ENCODE results near the gene HEATR5A.
"Not testable (repeated sequence)": the region's sequence is repeated elsewhere in the genome, so short reads cannot be mapped to it uniquely, and the experiment has no call there.

HEATR5A gene

GRCh38 chr14:31280132-31280870 is 140.0 kb downstream of the HEATR5A start:
- H3K4ac ChIP-seq (ENCODE audit: low read length) = no peak overlapping the region
- H3K4me2 ChIP-seq (ENCODE audit: insufficient read depth, low read length, poor library complexity, severe bottlenecking) = no peak overlapping the region
- no CpG with 5 or more reads among the region's 4 CpGs for WGBS, 2 donors (ENCODE audit: extremely low coverage in 2 of 2, insufficient read length in 2 of 2, insufficient replicate concordance in 1 of 2)
- H2BK12ac ChIP-seq (ENCODE audit: low read length) = no peak overlapping the region
- H3K27ac ChIP-seq (replicated peaks; ENCODE audit: low read length) = no peak overlapping the region
- H3K4me1 ChIP-seq (ENCODE audit: control insufficient read depth in 2 of 2, insufficient read depth in 1 of 2, low read depth in 1 of 2, low read length in 2 of 2) = no peaks in the 10 kb centered on the region
- no peak overlapping the region for H3K9ac ChIP-seq (ENCODE audit: low read depth, low read length, poor library complexity)
- H4K91ac ChIP-seq (ENCODE audit: low read depth, low read length, poor library complexity) = no peak overlapping the region
- H2BK5ac ChIP-seq (ENCODE audit: low read length) = no peak overlapping the region
- no peak overlapping the region for H3K18ac ChIP-seq (ENCODE audit: low read length)
- H3K79me1 ChIP-seq (ENCODE audit: low read depth, low read length) = no peaks in the 10 kb centered on the region
- H3K9me3 ChIP-seq (replicated peaks in 1 of 2; ENCODE audit: control insufficient read depth in 2 of 2, insufficient read depth in 1 of 2, low read depth in 1 of 2, low read length in 2 of 2) = peaks cover 4 to 9% of the 10 kb centered on the region in 2 donors
- no peak overlapping the region for H3K4me3 ChIP-seq (ENCODE audit: low read length in 2 of 2)
- H2BK120ac ChIP-seq (ENCODE audit: low read depth, low read length) = no peak overlapping the region
- no peak overlapping the region for H2AK5ac ChIP-seq (ENCODE audit: low read depth, low read length)
- H2BK15ac ChIP-seq (ENCODE audit: low read length) = no peak overlapping the region
- no peak for DNase-seq (ENCODE audit: low spot score)
- H3K14ac ChIP-seq (ENCODE audit: low read length) = no peak overlapping the region
- no peaks in the 10 kb centered on the region for H3K27me3 ChIP-seq (ENCODE audit: control insufficient read depth in 3 of 3, insufficient read depth in 3 of 3, low read depth in 1 of 3, low read length in 3 of 3)
- H3K36me3 ChIP-seq (replicated peaks in 1 of 2; ENCODE audit: control insufficient read depth in 2 of 2, insufficient read depth in 2 of 2, low read length in 2 of 2) = no peaks in the 10 kb centered on the region
- no peak overlapping the region for H3K23ac ChIP-seq (ENCODE audit: low read depth, low read length, poor library complexity)
- H4K8ac ChIP-seq (ENCODE audit: low read depth, low read length) = no peak overlapping the region
- H2AFZ ChIP-seq (ENCODE audit: low read length) = no peak overlapping the region

DNA sequence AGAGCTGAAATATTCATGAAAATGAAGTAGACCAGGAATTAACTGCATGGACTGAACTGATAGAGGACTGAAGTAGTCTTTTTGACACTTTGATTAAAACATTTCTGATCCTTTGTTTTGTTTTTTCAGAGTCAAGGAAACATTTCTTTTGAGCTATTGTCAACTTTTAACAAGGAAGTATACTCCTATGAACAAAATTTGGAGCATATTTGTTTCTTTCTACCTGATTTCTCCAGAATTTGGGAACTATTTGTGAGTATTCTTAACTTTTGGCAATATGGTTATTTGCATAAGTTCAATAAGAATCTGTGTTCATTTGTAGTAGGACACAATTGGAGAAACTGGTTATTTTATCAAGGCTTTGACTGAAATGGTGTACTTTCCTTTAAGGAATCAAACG is 141.5 kb downstream of the HEATR5A start:
- no peak overlapping the region for H3K4ac ChIP-seq (ENCODE audit: low read length)
- no peak overlapping the region for H2BK5ac ChIP-seq (ENCODE audit: low read length)
- H3K9ac ChIP-seq (ENCODE audit: low read depth, low read length, poor library complexity) = no peak overlapping the region
- H3K4me2 ChIP-seq (ENCODE audit: insufficient read depth, low read length, poor library complexity, severe bottlenecking) = no peak overlapping the region
- no peak overlapping the region for H3K4me3 ChIP-seq (ENCODE audit: low read length in 2 of 2)
- no peak overlapping the region for H3K18ac ChIP-seq (ENCODE audit: low read length)
- no peak overlapping the region for H2BK15ac ChIP-seq (ENCODE audit: low read length)
- H4K8ac ChIP-seq (ENCODE audit: low read depth, low read length) = no peak overlapping the region
- H3K27ac ChIP-seq (replicated peaks; ENCODE audit: low read length) = no peak overlapping the region
- H2BK120ac ChIP-seq (ENCODE audit: low read depth, low read length) = no peak overlapping the region
- peaks cover 4 to 9% of the 10 kb centered on the region in 2 donors for H3K9me3 ChIP-seq (replicated peaks in 1 of 2; ENCODE audit: control insufficient read depth in 2 of 2, insufficient read depth in 1 of 2, low read depth in 1 of 2, low read length in 2 of 2)
- no peak overlapping the region for H2BK12ac ChIP-seq (ENCODE audit: low read length)
- no peak overlapping the region for H2AK5ac ChIP-seq (ENCODE audit: low read depth, low read length)
- no peaks in the 10 kb centered on the region for H3K36me3 ChIP-seq (replicated peaks in 1 of 2; ENCODE audit: control insufficient read depth in 2 of 2, insufficient read depth in 2 of 2, low read length in 2 of 2)
- H4K91ac ChIP-seq (ENCODE audit: low read depth, low read length, poor library complexity) = no peak overlapping the region
- no peaks in the 10 kb centered on the region for H3K79me1 ChIP-seq (ENCODE audit: low read depth, low read length)
- no peaks in the 10 kb centered on the region for H3K27me3 ChIP-seq (ENCODE audit: control insufficient read depth in 3 of 3, insufficient read depth in 3 of 3, low read depth in 1 of 3, low read length in 3 of 3)
- H3K23ac ChIP-seq (ENCODE audit: low read depth, low read length, poor library complexity) = no peak overlapping the region
- no CpG with 5 or more reads among the region's 1 CpG for WGBS, 2 donors (ENCODE audit: extremely low coverage in 2 of 2, insufficient read length in 2 of 2, insufficient replicate concordance in 1 of 2)
- H3K14ac ChIP-seq (ENCODE audit: low read length) = no peak overlapping the region
- DNase-seq (ENCODE audit: low spot score) = no peak
- no peak overlapping the region for H2AFZ ChIP-seq (ENCODE audit: low read length)
- no peaks in the 10 kb centered on the region for H3K4me1 ChIP-seq (ENCODE audit: control insufficient read depth in 2 of 2, insufficient read depth in 1 of 2, low read depth in 1 of 2, low read length in 2 of 2)

- WGBS, 2 donors (ENCODE audit: extremely low coverage in 2 of 2, insufficient read length in 2 of 2, insufficient replicate concordance in 1 of 2) = no CpG with 5 or more reads among the region's 1 CpG
- Histone ChIP-seq H2BK120ac (ENCODE audit: low read depth, low read length) (no peak overlapping the region), H2BK12ac (ENCODE audit: low read length) (no peak overlapping the region), H2BK5ac (ENCODE audit: low read length) (no peak overlapping the region), H3K9ac (ENCODE audit: low read depth, low read length, poor library complexity) (no peak overlapping the region), H2AFZ (ENCODE audit: low read length) (no peak overlapping the region), H4K8ac (ENCODE audit: low read depth, low read length) (no peak overlapping the region), H2BK15ac (ENCODE audit: low read length) (no peak overlapping the region), H3K23ac (ENCODE audit: low read depth, low read length, poor library complexity) (no peak overlapping the region), H3K4me3 (ENCODE audit: low read length in 2 of 2) (no peak overlapping the region), H2AK5ac (ENCODE audit: low read depth, low read length) (no peak overlapping the region), H3K27me3 (ENCODE audit: control insufficient read depth in 3 of 3, insufficient read depth in 3 of 3, low read depth in 1 of 3, low read length in 3 of 3) (no peaks in the 10 kb centered on the region), H3K36me3 (replicated peaks in 1 of 2; ENCODE audit: control insufficient read depth in 2 of 2, insufficient read depth in 2 of 2, low read length in 2 of 2) (no peaks in the 10 kb centered on the region), H3K79me1 (ENCODE audit: low read depth, low read length) (no peaks in the 10 kb centered on the region), H4K91ac (ENCODE audit: low read depth, low read length, poor library complexity) (no peak overlapping the region), H3K4ac (ENCODE audit: low read length) (no peak overlapping the region), H3K4me1 (ENCODE audit: control insufficient read depth in 2 of 2, insufficient read depth in 1 of 2, low read depth in 1 of 2, low read length in 2 of 2) (no peaks in the 10 kb centered on the region), H3K14ac (ENCODE audit: low read length) (no peak overlapping the region), H3K9me3 (replicated peaks in 1 of 2; ENCODE audit: control insufficient read depth in 2 of 2, insufficient read depth in 1 of 2, low read depth in 1 of 2, low read length in 2 of 2) (peaks cover 5 to 9% of the 10 kb centered on the region in 2 donors), H3K4me2 (ENCODE audit: insufficient read depth, low read length, poor library complexity, severe bottlenecking) (no peak overlapping the region), H3K27ac (replicated peaks; ENCODE audit: low read length) (no peak overlapping the region), H3K18ac (ENCODE audit: low read length) (no peak overlapping the region)
- no peak for DNase-seq (ENCODE audit: low spot score)
Observed at GRCh38 chr14:31277085-31277484, 143.3 kb downstream of the HEATR5A start.

DNA sequence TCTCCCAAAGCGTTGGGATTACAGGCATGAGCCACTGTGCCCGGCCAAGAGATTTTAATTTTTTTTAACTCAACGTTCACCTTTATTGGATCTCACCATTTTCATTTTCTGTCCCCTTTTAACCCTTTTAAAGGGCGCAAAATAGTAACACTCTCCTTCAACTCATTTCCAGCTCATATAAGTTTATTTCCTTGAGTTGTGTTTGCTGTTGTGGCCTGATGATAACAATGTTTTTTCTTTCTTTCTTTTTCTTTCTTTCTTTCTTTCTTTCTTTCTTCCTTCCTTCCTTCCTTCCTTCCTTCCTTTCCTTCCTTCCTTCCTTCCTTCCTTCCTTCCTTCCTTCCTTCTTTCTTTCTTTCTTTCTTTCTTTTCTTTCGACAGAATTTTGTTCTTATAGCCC is 143.9 kb downstream of the HEATR5A start:
- not testable (repeated sequence) for H4K8ac ChIP-seq (ENCODE audit: low read depth, low read length); H3K36me3 ChIP-seq (replicated peaks in 1 of 2; ENCODE audit: control insufficient read depth in 2 of 2, insufficient read depth in 2 of 2, low read length in 2 of 2); H3K9ac ChIP-seq (ENCODE audit: low read depth, low read length, poor library complexity); H3K4ac ChIP-seq (ENCODE audit: low read length); H3K79me1 ChIP-seq (ENCODE audit: low read depth, low read length); H2BK15ac ChIP-seq (ENCODE audit: low read length); H3K4me1 ChIP-seq (ENCODE audit: control insufficient read depth in 2 of 2, insufficient read depth in 1 of 2, low read depth in 1 of 2, low read length in 2 of 2); H3K27me3 ChIP-seq (ENCODE audit: control insufficient read depth in 3 of 3, insufficient read depth in 3 of 3, low read depth in 1 of 3, low read length in 3 of 3); H3K4me2 ChIP-seq (ENCODE audit: insufficient read depth, low read length, poor library complexity, severe bottlenecking); H3K4me3 ChIP-seq (ENCODE audit: low read length in 2 of 2); H3K18ac ChIP-seq (ENCODE audit: low read length); H2BK5ac ChIP-seq (ENCODE audit: low read length); H2BK120ac ChIP-seq (ENCODE audit: low read depth, low read length); H3K9me3 ChIP-seq (replicated peaks in 1 of 2; ENCODE audit: control insufficient read depth in 2 of 2, insufficient read depth in 1 of 2, low read depth in 1 of 2, low read length in 2 of 2); H2AK5ac ChIP-seq (ENCODE audit: low read depth, low read length); H3K27ac ChIP-seq (replicated peaks; ENCODE audit: low read length); H2BK12ac ChIP-seq (ENCODE audit: low read length); H3K23ac ChIP-seq (ENCODE audit: low read depth, low read length, poor library complexity); H3K14ac ChIP-seq (ENCODE audit: low read length); DNase-seq (ENCODE audit: low spot score); H4K91ac ChIP-seq (ENCODE audit: low read depth, low read length, poor library complexity); H2AFZ ChIP-seq (ENCODE audit: low read length)
- WGBS, 2 donors (ENCODE audit: extremely low coverage in 2 of 2, insufficient read length in 2 of 2, insufficient replicate concordance in 1 of 2) = no CpG with 5 or more reads among the region's 5 CpGs

Data from neuronal stem cell (in vitro differentiated cells).